B cell (primary cell): Measurements from ENCODE around the gene EIF3I. TPM values are rescaled to one million over a fixed set of nuclear protein-coding genes. Genes with fewer than 3 reads are reported as not detected.

ENCODE experiments used
- ATAC-seq: fragments of 200-7000 bp; cut with Tn5 transposase; one replicate; pipeline ENCODE4 v1.10.0; 2021; ENCODE audit warnings: low read depth, mild to moderate bottlenecking, moderate number of reproducible peaks, moderate library complexity
- CTCF ChIA-PET: fragments of 350-600 bp; sonication (Branson Sonifier 250); formaldehyde crosslinking; loops from one replicate; lab custom pipeline; 2021; ENCODE audit warnings: antibody characterized with exemption, inconsistent platforms; lab: Charles Lee
- POLR2A ChIA-PET: fragments of 350-600 bp; sonication (Branson Sonifier 250); formaldehyde crosslinking; loops from one replicate; lab custom pipeline; 2021; ENCODE audit warnings: antibody characterized with exemption; lab: Charles Lee
- DNase-seq: peaks from one replicate; pipeline ENCODE4 v3.0.0; 2013
- H2AFZ ChIP-seq: 2 replicates; pipeline ENCODE4 v1.6.1; 2012; ENCODE audit warnings: mild to moderate bottlenecking, low read depth, low read length; ENCODE audit not compliant: insufficient read depth, poor library complexity, severe bottlenecking
- H3K27ac ChIP-seq, 2 donors: 1 replicate in 1 of 2; 2 replicates in 1 of 2; pipeline ENCODE4 v1.5.1; 2012 to 2013; ENCODE audit warnings: low read length in 2 of 2, mild to moderate bottlenecking in 2 of 2, moderate library complexity in 1 of 2
- H3K27me3 ChIP-seq, 4 experiments: fragments of 200-600 bp in 1 of 4; sonication (generic) in 1 of 4; replicated peaks in 1 of 4; 1 replicate in 2 of 4; 2 replicates in 2 of 4; pipeline versions ENCODE4 v1.6.1 to v1.7.0; 2013 to 2016; ENCODE audit warnings: low read length in 3 of 4, mild to moderate bottlenecking in 2 of 4, mixed read lengths in 1 of 4, moderate library complexity in 1 of 4; ENCODE audit not compliant: insufficient read depth in 4 of 4, control insufficient read depth in 3 of 4; ENCODE audit errors: control extremely low read depth in 1 of 4
- H3K36me3 ChIP-seq, 2 experiments: replicated peaks in 1 of 2; 1 replicate in 1 of 2; 2 replicates in 1 of 2; pipeline versions ENCODE4 v1.6.1 to v1.7.1; 2013; ENCODE audit warnings: low read length in 1 of 2; ENCODE audit not compliant: insufficient read depth in 2 of 2, control insufficient read depth in 1 of 2; ENCODE audit errors: control extremely low read depth in 1 of 2, extremely low read depth in 1 of 2
- H3K4me1 ChIP-seq, 2 donors: fragments of 200-600 bp in 1 of 2; sonication (generic) in 1 of 2; 1 replicate in 1 of 2; 2 replicates in 1 of 2; pipeline versions ENCODE4 v1.5.1 to v1.6.1; 2013 to 2017; ENCODE audit warnings: low read length in 2 of 2; ENCODE audit not compliant: control insufficient read depth in 2 of 2, insufficient read depth in 2 of 2
- H3K4me2 ChIP-seq: replicated peaks from 2 replicates; pipeline ENCODE3; 2012; ENCODE audit warnings: mild to moderate bottlenecking, low read depth, low read length; ENCODE audit not compliant: poor library complexity, severe bottlenecking
- H3K4me3 ChIP-seq, 5 experiments: fragments of 200-600 bp in 1 of 5; sonication (generic) in 1 of 5; 1 replicate in 3 of 5; 2 replicates in 2 of 5; pipeline versions ENCODE4 v1.5.1 to v1.7.0; 2011 to 2016; ENCODE audit warnings: low read length in 4 of 5, mild to moderate bottlenecking in 4 of 5, low read depth in 2 of 5, control low read depth in 1 of 5, moderate library complexity in 1 of 5; ENCODE audit not compliant: insufficient read depth in 1 of 5; ENCODE audit errors: control extremely low read depth in 1 of 5, extremely low read depth in 1 of 5
- H3K79me2 ChIP-seq: fragments of 200-600 bp; sonication (generic); one replicate; pipeline ENCODE4 v1.6.0; 2016; ENCODE audit warnings: low read length; ENCODE audit not compliant: control insufficient read depth, insufficient read depth
- H3K9ac ChIP-seq: fragments of 200-600 bp; sonication (generic); 2 replicates; pipeline ENCODE4 v1.6.1; 2017; ENCODE audit warnings: mild to moderate bottlenecking, low read length, moderate library complexity
- H3K9me3 ChIP-seq, 3 donors: one replicate each; pipeline versions ENCODE4 v1.6.1 to v1.7.1; 2013; ENCODE audit warnings: low read length in 2 of 3; ENCODE audit not compliant: control insufficient read depth in 2 of 3, insufficient read depth in 1 of 3; ENCODE audit errors: control extremely low read depth in 1 of 3
- H4K20me1 ChIP-seq: 2 replicates; pipeline ENCODE4 v1.6.0; 2012; ENCODE audit warnings: mild to moderate bottlenecking, low read length; ENCODE audit not compliant: insufficient read depth, control insufficient read depth, poor library complexity, severe bottlenecking
- H3K27ac Mint-ChIP-seq: one replicate; pipeline ENCODE4 v1.8.0; 2021; ENCODE audit warnings: mixed read lengths
- H3K27me3 Mint-ChIP-seq: one replicate; pipeline ENCODE4 v1.8.0; 2021; ENCODE audit warnings: mixed read lengths
- H3K4me1 Mint-ChIP-seq: one replicate; pipeline ENCODE4 v1.8.0; 2021; ENCODE audit warnings: mixed read lengths
- H3K4me3 Mint-ChIP-seq: one replicate; pipeline ENCODE4 v1.8.0; 2021; ENCODE audit warnings: mixed read lengths
- H3K9me3 Mint-ChIP-seq: one replicate; pipeline ENCODE4 v1.8.0; 2022; ENCODE audit warnings: mixed read lengths; ENCODE audit not compliant: insufficient read depth
- CTCF ChIP-seq: fragments of 200-600 bp; IDR thresholded peaks from one replicate; pipeline ENCODE4 v1.8.0; 2022; ENCODE audit warnings: antibody characterized with exemption, mild to moderate bottlenecking
- EZH2 ChIP-seq: IDR thresholded peaks from 2 replicates; pipeline ENCODE4 v1.6.1; 2012; ENCODE audit warnings: borderline replicate concordance, low read depth, mild to moderate bottlenecking, moderate library complexity, low read length; ENCODE audit not compliant: insufficient read depth, poor library complexity, severe bottlenecking
- whole genome bisulfite sequencing: methylation state at CpG from one replicate; pipeline ENCODE4 v1.1.5; 2013; ENCODE audit warnings: missing lambda C conversion rate; ENCODE audit not compliant: insufficient coverage; 5-methylcytosine and 5-hydroxymethylcytosine counted together
- intact Hi-C: fragments of 100-400 bp; cut with micrococcal nuclease; formaldehyde crosslinking; loops from one replicate; pipeline ENCODE4 v1.10.0; 2022
- polyA plus RNA-seq: library from polyadenylated mRNA; depleted of rRNA; stranded (reverse); fragments of >200 nt; gene quantifications from 2 replicates; pipeline ENCODE4 v1.2.3, GENCODE V29; 2012
- total RNA-seq, 2 donors: library from RNA; stranded (reverse); fragments of 120-200 nt in 1 of 2; gene quantifications; 1 replicate in 1 of 2; 2 replicates in 1 of 2; pipeline versions ENCODE4 v1.2.3 to v1.2.4, GENCODE V29; 2013 to 2022

Gene EIF3I
- total and polyA plus RNA-seq, 2 donors (not counting 1 experiment from before 2014, with no cell fraction given) = 87.0 to 130 TPM

GRCh38 chr1:32182060-32182459 is 40.1 kb upstream of the EIF3I start:
- Histone ChIP-seq H3K36me3 (peaks cover 0 to 31% of the 10 kb centered on the region in 2 experiments), H3K4me1 (peaks cover 21 to 31% of the 10 kb centered on the region in 2 donors), H3K27me3 (no peaks in the 10 kb centered on the region), H3K4me2 (no peak overlapping the region), H3K79me2 (peaks cover 61% of the 10 kb centered on the region), H3K9ac (no peak overlapping the region), H3K4me3 (no peak overlapping the region), H2AFZ (no peak overlapping the region), H3K9me3 (no peaks in the 10 kb centered on the region), H4K20me1 (peaks cover 37% of the 10 kb centered on the region), H3K27ac (no peak overlapping the region)
- intact Hi-C loops = no loop called here
- DNase-seq (no peak), ATAC-seq (no peak)
- TF ChIP-seq CTCF (no peak), EZH2 (no peak)
- ChIA-PET CTCF (interaction anchor here (0.6 to 1.1 kb wide), 3 partner anchors 11 to 66 kb away, joined by 3 read pairs; no protein-coding TSS in a partner anchor), POLR2A (interaction anchor here (0.6 to 0.7 kb wide), 3 partner anchors 24 to 75 kb away, joined by 3 to 9 read pairs (median 5); no protein-coding TSS in a partner anchor)
- Mint-ChIP-seq H3K27me3 (no peaks in the 10 kb centered on the region), H3K4me3 (peak overlapping the region; percentile 49), H3K9me3 (no peaks in the 10 kb centered on the region), H3K4me1 (peaks cover 44% of the 10 kb centered on the region), H3K27ac (no peak overlapping the region)
- WGBS = 94% methylated on average over 6 of the region's 6 CpGs

- ATAC-seq (no peak), DNase-seq (no peak)
- Histone ChIP-seq H3K27ac (no peak overlapping the region), H2AFZ (no peak overlapping the region), H3K4me2 (no peak overlapping the region), H3K9ac (no peak overlapping the region), H3K9me3 (no peaks in the 10 kb centered on the region), H3K79me2 (peaks cover 68% of the 10 kb centered on the region), H3K27me3 (no peaks in the 10 kb centered on the region), H3K4me3 (no peak overlapping the region), H3K4me1 (peaks cover 16 to 23% of the 10 kb centered on the region in 2 donors), H4K20me1 (peaks cover 53% of the 10 kb centered on the region), H3K36me3 (peaks cover 0 to 56% of the 10 kb centered on the region in 2 experiments)
- Mint-ChIP-seq H3K4me3 (no peak overlapping the region), H3K27ac (no peak overlapping the region), H3K9me3 (no peaks in the 10 kb centered on the region), H3K4me1 (peaks cover 38% of the 10 kb centered on the region), H3K27me3 (no peaks in the 10 kb centered on the region)
- POLR2A ChIA-PET = no interaction called here
- CTCF ChIA-PET = interaction anchor here (0.5 kb wide), 1 partner anchor 311 kb away, joined by 3 read pairs; no protein-coding TSS in a partner anchor
- intact Hi-C loops = no loop called here
- TF ChIP-seq CTCF (no peak), EZH2 (no peak)
Measured at GRCh38 chr1:32184650-32185049, 37.6 kb upstream of the EIF3I start.
